PC-3 (cell line): ENCODE measurements around the gene ABCA7.

Experiments
- CTCF ChIP-seq: fragments of 300-600 bp; sonication (generic); conservative IDR thresholded peaks from 2 replicates; pipeline ENCODE4 v1.5.1; 2017; ENCODE audit warnings: antibody characterized with exemption, low read depth, mild to moderate bottlenecking, low read length
- EZH2 ChIP-seq: fragments of 300-600 bp; sonication (generic); IDR thresholded peaks from one replicate; pipeline ENCODE4 v1.6.1; 2017; ENCODE audit warnings: antibody characterized with exemption, mild to moderate bottlenecking, low read length; ENCODE audit not compliant: unreplicated experiment
- EZH2phosphoT487 ChIP-seq: fragments of 300-600 bp; sonication (generic); IDR thresholded peaks from 2 replicates; pipeline ENCODE4 v1.6.1; 2018; ENCODE audit warnings: mild to moderate bottlenecking, antibody characterized with exemption, low read length, borderline replicate concordance

DNA sequence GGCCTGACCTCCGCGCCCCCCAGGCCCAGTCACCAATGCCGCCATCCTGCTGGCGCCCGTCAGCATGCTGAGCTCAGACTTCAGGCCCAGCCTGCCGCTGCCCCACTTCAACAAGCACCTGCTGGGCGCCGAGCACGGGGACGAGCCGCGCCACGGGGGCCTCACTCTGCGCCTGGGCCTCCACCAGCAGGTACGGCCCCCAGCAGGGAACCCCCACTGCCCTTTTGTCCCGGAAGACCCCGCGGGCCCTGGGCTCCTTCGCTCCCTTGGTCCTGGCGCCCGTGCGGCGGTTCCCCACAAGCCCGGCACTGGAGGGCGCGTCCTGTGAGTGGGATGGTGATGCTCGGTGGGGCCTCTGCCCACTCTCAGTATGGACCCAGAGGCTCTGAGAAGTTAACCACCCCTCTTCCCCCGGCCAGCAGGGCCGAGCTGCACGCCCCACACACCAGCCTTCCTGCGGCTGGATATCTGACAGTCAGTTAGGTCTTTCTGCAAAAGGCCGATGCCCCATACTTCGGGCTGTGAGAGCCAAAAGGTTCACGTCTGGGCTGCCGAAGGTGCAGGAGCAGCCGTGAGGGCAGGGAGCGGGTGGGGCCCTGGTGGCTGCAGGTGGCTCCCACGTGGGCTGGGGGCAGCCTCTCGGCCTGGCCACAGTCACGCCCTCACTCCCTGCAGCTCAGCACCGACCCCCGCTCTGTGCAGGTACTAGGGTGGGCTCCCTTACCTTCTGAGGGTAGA is 47.8 kb upstream of the ABCA7 start:
- TF ChIP-seq CTCF (no peak), EZH2phosphoT487 (no peak), EZH2 (no peak)
